ENCODE data around the gene PUM2.

- TF ChIP-seq CTCF (IDR thresholded peaks at IDR 0.05; ENCODE audit: control extremely low read depth in 1 of 3, insufficient read depth in 1 of 3, low read depth in 1 of 3, low read length in 3 of 3) (no peak), CEBPB (IDR thresholded peaks at IDR 0.05; ENCODE audit: low read depth, low read length) (no peak), POLR2A (IDR thresholded peaks at IDR 0.05; ENCODE audit: control extremely low read depth in 1 of 2, low read depth in 2 of 2, low read length in 2 of 2) (no peak), CHD7 (IDR thresholded peaks at IDR 0.05; ENCODE audit: insufficient replicate concordance, low read length) (no peak), BCL11A (IDR thresholded peaks at IDR 0.05; ENCODE audit: low read depth in 2 of 2, low read length in 2 of 2) (no peak), EP300 (IDR thresholded peaks at IDR 0.05; ENCODE audit: borderline replicate concordance in 1 of 2, low read depth in 2 of 2, low read length in 2 of 2) (no peak), CREB1 (IDR thresholded peaks at IDR 0.05) (no peak), EGR1 (IDR thresholded peaks at IDR 0.05; ENCODE audit: borderline replicate concordance, low read depth, low read length) (no peak), ATF3 (IDR thresholded peaks at IDR 0.05; ENCODE audit: insufficient read depth, low read depth, low read length) (no peak), RAD21 (IDR thresholded peaks at IDR 0.05 in 1 of 2, conservative IDR thresholded peaks at IDR 0.05 in 1 of 2; ENCODE audit: low read depth in 2 of 2, low read length in 2 of 2) (no peak), GABPA (IDR thresholded peaks at IDR 0.05; ENCODE audit: borderline replicate concordance, insufficient read depth, low read length) (no peak), ATF2 (IDR thresholded peaks at IDR 0.05; ENCODE audit: low read length) (no peak)
These were observed 138.2 kb downstream of the PUM2 start for GRCh38 chr2:20212459-20212870.

Data from H1 (cell line).